Measurements from ENCODE around the gene MILR1.
A peak's percentile ranks its signal among the peaks of the same experiment; 100 is the strongest.
"Not testable (repeated sequence)": the region's sequence is repeated elsewhere in the genome, so short reads cannot be mapped to it uniquely, and the experiment has no call there.

MILR1 gene

GRCh38 chr17:64424324-64424849 is 24.5 kb upstream of the MILR1 start:
- no peak overlapping the region for H3K4me3 ChIP-seq (ENCODE audit: low read length)
- DNase-seq (ENCODE audit: low read depth, low spot score): no peak

GRCh38 chr17:64425191-64425590 is 23.7 kb upstream of the MILR1 start:
- no peak overlapping the region for H3K4me3 ChIP-seq (ENCODE audit: low read length)
- no peak for DNase-seq (ENCODE audit: low read depth, low spot score)

DNA sequence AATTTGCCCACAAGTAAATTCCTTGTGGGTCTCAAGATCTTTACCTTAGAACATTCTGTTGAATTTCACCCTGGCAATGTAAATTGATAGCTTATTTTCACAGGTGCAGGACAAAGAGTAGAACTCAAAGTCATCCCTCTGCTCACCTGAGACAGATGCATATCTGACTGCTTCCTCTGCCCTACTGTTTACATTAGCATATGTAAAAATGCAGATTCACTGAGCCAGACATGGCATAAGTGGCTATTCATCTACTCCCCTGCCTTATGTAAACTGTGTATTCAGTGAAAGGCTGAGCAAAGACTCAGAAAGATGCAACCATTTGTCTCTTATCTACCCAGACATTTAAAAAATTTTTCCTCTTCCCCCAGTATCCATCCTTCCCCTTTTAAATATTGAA is 22.3 kb upstream of the MILR1 start:
- no peak overlapping the region for H3K4me3 ChIP-seq (ENCODE audit: low read length)
- DNase-seq (ENCODE audit: low read depth, low spot score): no peak

- no peak overlapping the region for H3K4me3 ChIP-seq (ENCODE audit: low read length)
- DNase-seq (ENCODE audit: low read depth, low spot score): no peak
Observed at GRCh38 chr17:64428406-64428805, 20.5 kb upstream of the MILR1 start.

DNA sequence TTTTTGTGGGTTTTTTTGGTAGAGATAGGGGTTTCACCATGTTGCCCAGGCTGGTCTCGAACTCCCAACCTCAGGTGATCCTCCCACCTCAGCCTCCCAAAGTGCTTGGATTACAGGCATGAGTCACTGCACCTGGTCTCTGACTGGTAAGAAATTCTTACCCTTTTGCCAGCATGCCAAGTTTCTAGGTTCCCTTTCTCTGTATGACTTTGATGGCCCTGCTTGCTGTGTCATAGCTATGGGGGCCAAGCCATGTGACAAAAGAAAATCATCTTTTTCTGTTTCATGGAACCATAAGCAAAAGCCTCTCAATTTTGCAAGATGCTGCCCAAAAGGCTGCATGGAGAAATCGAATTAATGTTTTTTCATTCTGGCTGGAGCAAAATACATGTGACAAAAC is 18.9 kb upstream of the MILR1 start:
- not testable (repeated sequence) for H3K4me3 ChIP-seq (ENCODE audit: low read length); DNase-seq (ENCODE audit: low read depth, low spot score)

DNA sequence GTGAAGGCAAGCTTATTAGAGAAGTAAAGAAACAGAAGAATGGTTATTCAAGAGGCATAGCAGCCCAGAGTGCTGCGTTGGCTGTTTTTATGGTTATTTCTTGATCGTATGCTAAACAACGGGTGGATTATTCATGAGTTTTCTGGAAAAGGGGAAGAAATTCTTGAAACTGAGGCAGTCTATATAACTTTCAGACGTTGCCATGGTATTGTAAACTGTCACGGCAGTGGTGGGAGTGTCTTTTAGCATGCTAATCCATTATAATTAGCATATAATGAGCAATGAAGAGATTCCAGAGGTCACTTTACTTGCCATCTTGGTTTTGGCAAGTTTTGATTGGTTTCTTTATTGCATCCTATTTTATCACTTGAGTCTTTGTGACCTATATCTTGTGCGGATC is 17.4 kb upstream of the MILR1 start:
- DNase-seq (ENCODE audit: low read depth, low spot score): no peak
- no peak overlapping the region for H3K4me3 ChIP-seq (ENCODE audit: low read length)

DNA sequence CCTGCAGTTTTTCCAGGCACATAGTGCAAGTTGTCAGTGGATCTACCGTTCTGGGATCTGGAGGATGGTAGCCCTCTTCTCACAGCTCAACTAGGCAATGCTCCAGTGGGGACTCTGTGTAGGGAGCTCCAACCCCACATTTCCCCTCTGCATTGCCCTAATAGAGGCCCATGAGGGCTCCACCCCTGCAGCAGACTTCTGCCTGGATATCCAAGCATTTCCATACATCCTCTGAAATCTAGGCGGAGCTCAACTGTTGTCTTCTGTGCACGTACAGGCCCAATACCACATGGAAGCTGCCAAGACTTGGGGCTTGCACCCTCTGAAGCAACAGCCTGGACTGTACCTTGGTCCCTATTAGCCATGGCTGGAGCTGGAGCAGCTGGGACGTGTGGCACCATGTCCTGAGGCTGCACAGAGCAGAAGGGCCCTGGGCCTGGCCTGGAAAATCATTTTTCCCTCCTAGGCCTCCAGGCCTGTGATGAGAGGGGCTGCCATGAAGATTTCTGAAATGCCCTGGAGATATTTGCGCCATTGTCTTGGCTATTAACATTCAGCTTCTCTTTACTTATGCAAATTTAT is 10.9 kb upstream of the MILR1 start:
- DNase-seq (ENCODE audit: low read depth, low spot score): no peak

DNA sequence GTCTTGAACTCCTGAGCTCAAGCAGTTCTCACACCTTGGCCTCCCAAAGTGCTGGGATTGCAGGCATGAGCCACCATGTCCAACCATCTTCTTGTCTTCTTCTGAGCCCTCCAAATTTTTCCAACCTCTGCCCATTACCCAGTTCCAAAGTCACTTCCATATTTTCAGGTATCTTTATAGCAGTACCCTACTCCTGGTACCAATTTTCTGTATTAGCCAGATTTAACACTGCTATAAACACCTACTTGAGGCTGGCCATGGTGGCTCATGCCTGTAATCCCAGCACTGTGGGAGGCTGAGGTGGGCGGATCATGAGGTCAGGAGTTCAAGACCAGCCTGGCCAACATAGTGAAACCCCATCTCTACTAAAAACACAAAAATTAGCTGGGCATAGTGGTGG is 9.4 kb upstream of the MILR1 start:
- not testable (repeated sequence) for H3K4me3 ChIP-seq (ENCODE audit: low read length); DNase-seq (ENCODE audit: low read depth, low spot score)

More for the DNA sequence above, 10.9 kb upstream of the MILR1 start:
- H3K4me3 ChIP-seq (ENCODE audit: low read length): no peak overlapping the region

GRCh38 chr17:64439956-64440355 is 9.0 kb upstream of the MILR1 start:
- no peak overlapping the region for H3K4me3 ChIP-seq (ENCODE audit: low read length)
- no peak for DNase-seq (ENCODE audit: low read depth, low spot score)

- DNase-seq (ENCODE audit: low read depth, low spot score): peak; percentile 84
- H3K4me3 ChIP-seq (ENCODE audit: low read length): no peak overlapping the region
Observed at GRCh38 chr17:64441772-64442540, 7.0 kb upstream of the MILR1 start.

- no peak overlapping the region for H3K4me3 ChIP-seq (ENCODE audit: low read length)
- DNase-seq (ENCODE audit: low read depth, low spot score): no peak
Observed at GRCh38 chr17:64442541-64442971, 6.4 kb upstream of the MILR1 start.

DNA sequence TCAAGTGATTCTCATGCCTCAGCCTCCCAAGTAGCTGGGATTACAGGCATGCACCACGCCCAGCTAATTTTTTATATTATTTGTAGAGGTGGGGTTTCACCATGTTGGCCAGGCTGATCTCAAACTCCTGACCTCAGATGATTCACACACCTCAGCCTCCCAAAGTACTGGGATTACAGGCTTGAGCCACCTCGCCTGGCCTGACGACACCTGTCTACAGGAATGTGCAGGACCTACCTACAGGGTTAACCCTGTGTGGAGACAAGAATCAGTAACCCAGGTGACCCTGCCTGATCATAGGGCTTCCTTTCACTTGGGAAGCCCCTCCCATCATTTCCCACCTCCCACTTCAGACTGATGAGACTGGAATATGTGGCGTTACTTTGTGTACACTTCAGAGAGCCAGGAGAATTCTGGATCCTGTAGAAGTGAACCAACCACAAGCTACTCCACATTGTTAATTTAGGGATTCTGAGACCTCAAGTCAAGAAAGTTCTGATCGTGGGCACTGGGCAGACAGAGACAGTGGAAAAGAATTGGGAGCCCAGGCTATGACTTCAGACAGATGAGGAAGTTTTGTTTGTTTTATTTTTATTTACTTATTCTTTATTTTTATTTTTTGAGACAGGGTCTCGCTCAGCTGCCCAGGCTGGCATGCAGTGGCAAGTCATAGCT is 5.7 kb upstream of the MILR1 start:
- no peak overlapping the region for H3K4me3 ChIP-seq (ENCODE audit: low read length)
- DNase-seq (ENCODE audit: low read depth, low spot score): no peak

GRCh38 chr17:64447526-64447925 is 1.4 kb upstream of the MILR1 start:
- DNase-seq (ENCODE audit: low read depth, low spot score): no peak
- H3K4me3 ChIP-seq (ENCODE audit: low read length): no peak overlapping the region

GRCh38 chr17:64449545-64449944 is 630 bp downstream of the MILR1 start:
- no peak overlapping the region for H3K4me3 ChIP-seq (ENCODE audit: low read length)
- no peak for DNase-seq (ENCODE audit: low read depth, low spot score)

DNA sequence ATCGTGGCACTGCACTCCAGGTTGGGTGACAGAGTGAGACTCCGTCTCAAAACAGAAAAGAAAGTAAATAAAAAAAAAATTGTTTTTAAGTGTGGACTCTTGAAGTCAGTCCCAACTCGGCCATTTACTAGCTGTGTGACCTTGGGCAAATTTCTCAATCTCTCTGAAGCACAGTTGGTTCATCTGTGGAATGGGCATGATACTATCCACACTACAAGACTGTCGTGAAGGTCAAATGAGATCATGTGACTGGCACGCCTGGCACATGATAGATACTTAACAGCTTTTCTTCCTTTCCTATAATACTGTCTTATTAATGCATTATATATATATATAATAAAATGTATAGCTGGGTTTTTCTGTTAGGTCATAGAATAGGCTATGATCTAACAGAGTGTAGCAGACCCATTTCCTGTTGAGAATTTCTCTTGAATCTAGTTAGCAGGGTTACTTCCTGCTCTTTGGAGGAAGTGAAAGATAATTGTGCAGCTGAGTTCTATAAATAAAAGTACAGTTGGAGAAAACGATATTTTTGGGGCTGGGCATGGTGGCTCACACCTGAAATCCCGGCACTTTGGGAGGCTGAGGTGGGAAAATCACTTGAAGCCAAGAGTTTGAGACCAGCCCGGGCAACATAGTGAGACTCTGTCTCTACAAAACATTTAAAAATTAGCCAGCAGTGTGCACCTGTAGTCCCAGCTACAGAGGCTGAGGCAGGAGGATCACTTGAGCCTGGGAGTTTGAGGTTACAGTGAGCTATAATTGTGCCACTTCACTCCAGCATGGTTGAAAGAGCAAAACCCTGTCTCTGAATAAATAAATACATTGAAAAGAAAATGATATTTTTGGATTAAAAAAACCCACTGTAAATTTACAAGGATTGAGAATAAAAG is 7.3 kb downstream of the MILR1 start:
- H3K4me3 ChIP-seq (ENCODE audit: low read length): no peak overlapping the region
- peak; percentile 60 for DNase-seq (ENCODE audit: low read depth, low spot score)

GRCh38 chr17:64457156-64457555 is 8.2 kb downstream of the MILR1 start:
- DNase-seq (ENCODE audit: low read depth, low spot score): no peak
- no peak overlapping the region for H3K4me3 ChIP-seq (ENCODE audit: low read length)

GRCh38 chr17:64458756-64459155 is 9.8 kb downstream of the MILR1 start:
- DNase-seq (ENCODE audit: low read depth, low spot score): no peak
- H3K4me3 ChIP-seq (ENCODE audit: low read length): no peak overlapping the region

- no peak for DNase-seq (ENCODE audit: low read depth, low spot score)
- H3K4me3 ChIP-seq (ENCODE audit: low read length): no peak overlapping the region
Observed at GRCh38 chr17:64459284-64459747, 10.4 kb downstream of the MILR1 start.

DNA sequence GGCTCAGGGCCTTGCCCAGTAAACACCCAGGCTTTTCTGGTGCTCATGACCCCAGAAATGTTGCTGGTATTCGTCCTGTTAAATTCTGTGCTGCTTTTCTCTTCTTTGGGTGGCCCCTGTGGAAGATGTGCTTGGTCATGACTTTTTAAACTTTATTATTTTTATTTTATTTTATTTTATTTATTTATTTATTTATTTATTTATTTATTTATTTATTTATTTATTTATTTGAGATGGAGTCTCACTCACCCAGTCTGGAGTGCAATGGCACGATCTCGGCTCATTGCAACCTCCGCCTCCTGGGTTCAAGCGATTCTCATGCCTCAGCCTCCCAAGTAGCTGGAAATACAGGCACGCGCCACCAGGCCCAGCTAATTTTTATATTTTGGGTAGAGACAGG is 10.9 kb downstream of the MILR1 start:
- not testable (repeated sequence) for H3K4me3 ChIP-seq (ENCODE audit: low read length); DNase-seq (ENCODE audit: low read depth, low spot score)

Measured in Jurkat, Clone E6-1 (cell line).